Limb (tissue), 2 donors: Measurements from ENCODE around the gene TMCC3.
"Not testable (repeated sequence)": the region's sequence is repeated elsewhere in the genome, so short reads cannot be mapped to it uniquely, and the experiment has no call there.

Experiments used
- DNase-seq, 2 donors: peaks; one replicate each; pipeline ENCODE4 v3.0.0-alpha.2; 2016; ENCODE audit errors: extremely low spot score in 2 of 2

Gene TMCC3

GRCh38 chr12:94575024-94575423 is 75.3 kb downstream of the TMCC3 start:
- no peak for DNase-seq

- no peak for DNase-seq
These were observed 78.8 kb downstream of the TMCC3 start for GRCh38 chr12:94571556-94571955.

DNA sequence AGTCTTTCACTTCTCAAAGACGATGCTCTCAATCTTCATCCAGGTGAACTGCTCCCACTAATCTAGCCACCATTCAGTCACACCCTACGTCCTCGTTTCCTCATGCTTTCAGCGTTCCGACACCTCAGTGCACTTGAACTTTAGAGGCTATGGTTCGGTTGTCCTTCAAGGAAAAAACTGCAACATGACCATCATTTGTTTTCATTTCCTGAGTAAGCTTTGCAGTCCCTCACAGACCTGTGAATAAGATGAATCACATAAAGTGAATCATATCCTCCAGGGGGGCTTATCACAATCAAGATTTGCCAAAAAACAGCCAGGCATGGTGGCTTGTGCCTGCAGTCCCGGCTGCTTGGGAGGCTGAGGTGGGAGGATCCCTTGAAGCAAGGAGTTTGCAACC is 80.2 kb downstream of the TMCC3 start:
- DNase-seq: no peak

GRCh38 chr12:94567761-94568160 is 82.6 kb downstream of the TMCC3 start:
- no peak for DNase-seq

DNA sequence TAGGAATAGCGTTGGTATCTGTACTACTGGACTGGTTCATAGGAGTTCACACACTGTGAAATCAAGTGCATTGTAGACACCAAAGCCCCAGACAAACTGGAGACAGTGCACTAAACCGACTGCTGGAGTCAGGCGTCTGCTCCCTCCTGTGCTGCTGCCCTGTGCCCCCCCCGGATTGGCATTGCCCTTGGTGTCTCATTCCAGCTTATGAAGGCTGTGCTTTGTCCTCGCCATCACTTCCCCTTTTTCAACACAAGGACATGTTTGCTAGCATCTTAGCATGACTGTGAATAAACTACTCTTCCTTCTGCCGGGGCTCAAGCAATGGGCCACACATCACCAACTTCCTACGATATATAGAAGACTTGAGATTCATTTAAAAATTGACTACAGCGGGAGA is 84.0 kb downstream of the TMCC3 start:
- DNase-seq: no peak

DNA sequence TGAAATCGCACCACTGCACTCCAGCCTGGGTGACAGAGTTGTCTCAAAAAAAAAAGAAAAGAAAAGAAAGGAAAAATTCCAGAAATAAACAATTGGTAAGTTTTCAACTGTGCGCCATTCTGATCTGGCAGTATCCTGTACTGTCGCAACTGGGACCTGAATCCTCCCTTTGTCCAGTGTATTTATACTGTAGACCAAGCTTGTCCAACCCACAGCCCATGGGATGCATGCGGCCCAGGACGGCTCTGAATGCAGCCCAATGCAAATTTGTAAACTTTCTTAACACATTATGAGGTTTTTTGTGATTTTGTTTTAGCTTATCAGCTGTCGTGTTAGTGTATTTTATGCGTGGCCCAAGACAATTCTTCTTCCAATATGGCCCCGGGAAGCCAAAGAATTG is 84.7 kb downstream of the TMCC3 start:
- DNase-seq: no peak

DNA sequence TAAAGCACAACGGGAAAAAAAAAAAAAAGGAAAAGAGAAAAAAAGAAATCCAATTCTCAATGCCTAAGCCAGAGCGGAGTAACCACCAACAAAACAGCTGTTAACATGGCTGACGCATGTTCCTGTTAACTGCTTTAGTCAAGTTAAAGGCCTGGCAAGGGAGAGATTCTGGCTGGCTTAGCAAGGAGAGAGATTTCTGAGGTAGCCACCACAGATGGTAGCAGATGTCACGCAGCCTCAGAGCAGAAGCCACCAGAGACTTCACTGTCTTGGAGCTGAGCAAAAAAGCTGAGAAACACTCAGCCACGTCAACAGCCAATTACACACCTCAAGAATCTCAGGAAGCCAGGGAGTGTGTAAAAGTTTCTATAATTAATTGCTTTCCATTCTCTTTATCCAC is 87.1 kb downstream of the TMCC3 start:
- DNase-seq: peak in 1 of 2 donors; percentile 75

DNA sequence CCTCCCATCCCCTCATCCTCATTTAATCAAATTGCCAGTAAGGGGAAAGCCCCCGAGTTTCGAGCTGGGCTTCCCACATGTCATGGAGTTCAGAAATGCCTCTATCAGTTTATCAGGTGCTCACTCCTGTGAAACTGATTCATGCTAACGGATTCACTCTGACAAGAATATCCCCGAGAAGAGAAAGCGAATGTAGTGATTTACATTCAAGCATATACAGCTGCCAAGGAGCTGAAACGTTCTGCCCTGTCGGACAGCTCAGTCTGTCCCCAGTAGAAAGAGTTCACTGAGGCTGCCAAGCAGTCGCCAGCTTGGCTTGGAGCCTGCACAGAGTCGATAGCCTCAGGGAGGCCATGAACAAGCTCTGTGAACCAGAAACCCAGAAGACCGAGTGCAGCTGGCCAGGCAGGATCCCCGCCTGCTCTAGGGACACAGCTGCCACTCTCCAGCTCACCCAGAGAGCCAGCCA is 88.4 kb downstream of the TMCC3 start:
- peak in 1 of 2 donors; percentile 48 for DNase-seq

- DNase-seq: peak; percentile 22 to 52
These were observed 89.7 kb downstream of the TMCC3 start for GRCh38 chr12:94560431-94561221.

DNA sequence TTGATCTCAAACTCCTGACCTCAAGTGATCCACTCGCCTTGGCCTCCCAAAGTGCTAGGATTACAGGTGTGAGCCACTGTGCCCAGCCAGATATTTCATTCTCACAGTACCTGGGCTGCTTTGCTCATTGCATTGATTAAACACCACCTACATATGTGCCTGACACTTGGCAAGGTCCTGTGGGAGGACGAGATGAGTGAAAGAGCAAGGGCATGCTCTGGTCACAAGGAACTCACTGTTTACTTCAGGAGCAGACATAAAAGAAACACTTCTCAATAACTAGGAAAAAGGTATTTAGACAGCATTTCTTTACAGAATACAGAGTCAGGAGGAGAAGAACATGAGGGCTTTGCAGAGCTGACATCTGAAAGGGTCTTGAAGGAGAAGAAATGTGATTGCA is 91.7 kb downstream of the TMCC3 start:
- DNase-seq: no peak

GRCh38 chr12:94557746-94558295 is 92.5 kb downstream of the TMCC3 start:
- DNase-seq: no peak

GRCh38 chr12:94555687-94556086 is 94.7 kb downstream of the TMCC3 start:
- no peak for DNase-seq

- DNase-seq: no peak
These were observed 96.5 kb downstream of the TMCC3 start for GRCh38 chr12:94553875-94554274.

GRCh38 chr12:94553130-94553519 is 97.2 kb downstream of the TMCC3 start:
- no peak for DNase-seq

GRCh38 chr12:94551810-94552209 is 98.5 kb downstream of the TMCC3 start:
- DNase-seq: no peak

- DNase-seq: no peak
These were observed 99.4 kb downstream of the TMCC3 start for GRCh38 chr12:94550964-94551363.

DNA sequence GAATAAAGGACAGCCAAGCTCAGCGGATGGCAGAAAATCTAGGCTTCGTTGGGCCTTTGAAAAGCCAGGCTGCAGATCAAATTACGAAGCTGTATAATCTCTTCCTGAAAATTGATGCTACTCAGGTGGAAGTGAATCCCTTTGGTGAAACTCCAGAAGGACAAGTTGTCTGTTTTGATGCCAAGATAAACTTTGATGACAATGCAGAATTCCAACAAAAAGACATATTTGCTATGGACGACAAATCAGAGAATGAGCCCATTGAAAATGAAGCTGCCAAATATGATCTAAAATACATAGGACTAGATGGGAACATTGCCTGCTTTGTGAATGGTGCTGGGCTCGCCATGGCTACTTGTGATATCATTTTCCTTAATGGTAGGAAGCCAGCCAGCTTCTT is 101.5 kb downstream of the TMCC3 start:
- not testable (repeated sequence) for DNase-seq

DNA sequence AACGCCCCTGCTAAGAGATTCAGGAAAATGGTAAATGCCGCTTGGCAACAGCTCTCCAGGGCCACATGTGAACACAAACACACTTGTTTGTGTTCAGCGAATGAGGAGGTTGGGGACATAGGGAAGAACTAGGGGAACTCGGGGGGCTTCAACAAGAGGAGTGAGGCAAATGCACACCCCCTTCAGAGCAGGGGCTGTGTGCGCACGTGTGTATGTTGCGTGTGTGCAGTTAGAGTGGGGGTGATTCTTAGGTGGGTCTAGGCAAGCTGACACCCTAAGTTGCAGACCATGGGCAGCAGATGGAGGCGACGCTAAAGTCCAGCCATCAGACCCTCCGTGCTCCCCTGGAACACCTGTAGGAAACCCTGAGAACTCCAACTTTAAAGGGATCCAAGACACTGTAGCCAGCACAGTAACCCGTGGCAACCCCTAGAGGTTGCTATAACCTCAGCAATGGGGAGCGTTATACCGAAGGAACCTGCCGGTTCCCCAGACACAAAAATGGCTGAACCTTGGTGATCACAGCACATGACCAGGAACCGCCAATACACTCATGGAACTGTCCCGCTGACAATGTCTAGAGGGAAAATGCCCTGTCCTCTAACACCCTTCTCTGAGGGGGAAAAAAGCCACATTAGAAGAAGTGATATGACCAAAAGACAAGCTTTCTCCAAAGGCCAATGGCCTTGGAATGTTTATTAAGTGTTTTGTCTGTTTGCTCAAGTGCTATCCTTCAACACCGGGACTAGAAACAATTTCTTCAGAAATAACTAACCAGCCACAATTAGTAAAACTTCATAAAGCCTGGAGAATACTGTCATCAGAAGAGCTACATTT is 104.2 kb downstream of the TMCC3 start:
- DNase-seq: peak; percentile 36 to 48

DNA sequence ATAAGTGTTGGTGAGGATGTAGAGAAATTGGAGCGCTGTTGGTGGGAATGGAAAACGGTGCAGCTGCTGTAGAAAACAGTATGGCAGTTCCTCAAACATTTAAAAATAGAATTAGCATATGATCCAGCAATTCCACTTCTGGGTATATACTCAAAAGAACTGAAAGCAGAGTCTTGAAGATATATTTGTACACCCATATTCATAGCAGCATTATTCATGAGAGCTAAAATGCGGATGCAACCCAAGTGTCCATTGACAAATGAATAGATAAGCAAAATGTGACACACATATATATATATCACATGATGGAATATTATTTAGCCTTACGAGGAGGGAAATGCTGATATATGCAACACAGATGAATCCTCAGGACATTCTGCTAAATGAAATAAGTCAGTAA is 106.0 kb downstream of the TMCC3 start:
- no peak for DNase-seq

- DNase-seq: no peak
These were observed 112.0 kb downstream of the TMCC3 start for GRCh38 chr12:94538318-94538717.

DNA sequence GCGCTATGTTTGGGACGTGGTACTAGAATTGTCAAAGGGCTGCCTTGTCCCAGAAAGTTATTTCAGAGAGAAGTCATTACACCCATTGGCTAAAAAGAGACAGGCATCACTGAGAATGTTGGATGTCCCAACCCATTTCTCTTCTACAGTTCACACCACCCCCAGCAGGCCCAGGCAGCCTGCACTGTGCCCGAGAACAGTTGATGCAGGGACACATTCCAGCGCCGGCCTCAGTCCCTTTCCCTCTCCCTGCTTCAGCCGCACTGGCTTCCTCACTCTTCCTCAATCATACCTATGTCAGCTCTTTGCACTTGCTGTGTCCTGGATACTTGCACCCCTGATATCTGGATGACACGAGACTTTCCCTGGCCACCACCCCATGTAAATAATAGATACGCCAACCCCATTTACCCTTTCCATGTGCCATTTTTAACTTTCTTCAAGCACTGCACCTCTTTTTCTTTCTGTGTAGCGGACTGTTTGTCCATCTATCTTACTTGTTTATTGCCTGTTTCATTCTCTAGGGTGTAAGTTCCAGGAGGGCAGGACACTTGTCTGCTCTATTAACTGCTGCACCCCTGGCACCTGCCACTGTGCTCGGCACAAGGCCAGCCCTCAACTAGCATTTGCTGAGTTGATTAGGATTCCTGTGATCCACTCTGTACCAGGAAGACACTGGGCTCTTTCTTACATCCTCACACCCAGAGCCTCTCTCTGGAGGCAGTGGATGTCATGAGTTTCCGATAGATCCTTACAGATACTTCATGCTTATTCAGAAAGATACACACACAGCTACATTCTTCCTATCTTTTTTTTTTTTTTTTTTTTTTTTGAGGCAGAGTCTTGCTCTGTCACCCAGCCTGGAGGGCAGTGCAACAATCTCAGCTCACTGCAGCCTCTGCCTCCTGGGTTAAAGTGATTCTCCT is 114.1 kb downstream of the TMCC3 start:
- DNase-seq: no peak
